ENCODE results near the gene MYO18B. TPM values are rescaled to one million over a fixed set of nuclear protein-coding genes. Genes with fewer than 3 reads are reported as not detected.
A peak's percentile ranks its signal among the peaks of the same experiment; 100 is the strongest.

Gene MYO18B
- total and polyA plus RNA-seq, 2 donors from 2014 or later: 0.19 to 0.41 TPM

DNA sequence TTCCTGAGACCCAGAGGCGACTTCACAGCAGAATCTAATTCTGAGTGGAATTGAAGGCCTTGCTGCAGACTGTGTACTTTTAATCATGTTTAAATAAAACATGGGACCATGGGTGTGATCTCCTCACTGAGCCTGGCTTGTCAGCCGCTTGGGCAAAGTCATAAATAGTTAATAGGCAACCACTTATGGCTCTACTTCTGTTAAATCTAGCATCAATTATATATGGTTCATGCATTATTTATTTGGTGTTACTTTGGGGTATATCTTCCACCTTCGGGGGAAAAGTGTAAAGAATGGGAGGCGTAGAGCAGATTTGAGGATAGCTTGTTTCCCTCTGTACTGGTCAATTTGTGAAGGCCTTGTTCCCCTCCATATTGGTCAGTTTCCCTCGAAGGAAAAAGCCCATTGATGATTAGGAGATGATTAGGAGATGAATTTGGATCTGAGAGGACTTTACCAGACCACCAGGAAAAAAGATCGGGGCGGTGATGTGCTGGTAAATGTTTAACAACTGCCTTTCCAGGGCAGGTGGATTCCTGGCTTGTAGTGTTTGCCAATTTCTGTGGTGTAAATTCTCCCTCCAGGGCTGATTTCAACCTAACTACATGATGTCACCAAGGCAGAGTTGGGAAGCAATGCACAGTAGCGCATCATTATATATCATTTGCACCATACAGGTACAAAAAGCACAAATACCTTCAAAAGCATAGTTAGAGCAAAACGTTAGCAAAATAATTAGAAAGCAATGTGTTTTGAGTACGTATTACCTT, 223.2 kb downstream of the MYO18B start:
- no peak for FAIRE-seq
- Histone ChIP-seq H3K27ac (ENCODE audit: low read depth in 2 of 2, low read length in 2 of 2) (no peak overlapping the region), H3K4me1 (ENCODE audit: control insufficient read depth in 2 of 3, insufficient read depth in 2 of 3, low read depth in 1 of 3, low read length in 3 of 3) (no peaks in the 10 kb centered on the region), H3K9me3 (ENCODE audit: control insufficient read depth in 2 of 3, insufficient read depth in 1 of 3, low read length in 3 of 3) (peaks cover 0 to 3% (median 0%) of the 10 kb centered on the region in 3 donors), H3K9ac (ENCODE audit: low read length in 3 of 3) (no peak overlapping the region), H3K27me3 (ENCODE audit: control insufficient read depth, insufficient read depth, low read length) (no peaks in the 10 kb centered on the region), H3K36me3 (ENCODE audit: control insufficient read depth in 2 of 3, insufficient read depth in 3 of 3, low read length in 3 of 3) (no peaks in the 10 kb centered on the region), H3K4me3 (ENCODE audit: low read length in 3 of 3) (no peak overlapping the region)
- DNase-seq: no peak
- TF ChIP-seq, protein P1, sequence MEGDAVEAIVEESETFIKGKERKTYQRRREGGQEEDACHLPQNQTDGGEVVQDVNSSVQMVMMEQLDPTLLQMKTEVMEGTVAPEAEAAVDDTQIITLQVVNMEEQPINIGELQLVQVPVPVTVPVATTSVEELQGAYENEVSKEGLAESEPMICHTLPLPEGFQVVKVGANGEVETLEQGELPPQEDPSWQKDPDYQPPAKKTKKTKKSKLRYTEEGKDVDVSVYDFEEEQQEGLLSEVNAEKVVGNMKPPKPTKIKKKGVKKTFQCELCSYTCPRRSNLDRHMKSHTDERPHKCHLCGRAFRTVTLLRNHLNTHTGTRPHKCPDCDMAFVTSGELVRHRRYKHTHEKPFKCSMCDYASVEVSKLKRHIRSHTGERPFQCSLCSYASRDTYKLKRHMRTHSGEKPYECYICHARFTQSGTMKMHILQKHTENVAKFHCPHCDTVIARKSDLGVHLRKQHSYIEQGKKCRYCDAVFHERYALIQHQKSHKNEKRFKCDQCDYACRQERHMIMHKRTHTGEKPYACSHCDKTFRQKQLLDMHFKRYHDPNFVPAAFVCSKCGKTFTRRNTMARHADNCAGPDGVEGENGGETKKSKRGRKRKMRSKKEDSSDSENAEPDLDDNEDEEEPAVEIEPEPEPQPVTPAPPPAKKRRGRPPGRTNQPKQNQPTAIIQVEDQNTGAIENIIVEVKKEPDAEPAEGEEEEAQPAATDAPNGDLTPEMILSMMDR (IDR thresholded peaks at IDR 0.05; ENCODE audit: borderline replicate concordance, extremely low read depth, insufficient read depth): no peak
- intact Hi-C loops (cut with DNase I): no loop called here

DNA sequence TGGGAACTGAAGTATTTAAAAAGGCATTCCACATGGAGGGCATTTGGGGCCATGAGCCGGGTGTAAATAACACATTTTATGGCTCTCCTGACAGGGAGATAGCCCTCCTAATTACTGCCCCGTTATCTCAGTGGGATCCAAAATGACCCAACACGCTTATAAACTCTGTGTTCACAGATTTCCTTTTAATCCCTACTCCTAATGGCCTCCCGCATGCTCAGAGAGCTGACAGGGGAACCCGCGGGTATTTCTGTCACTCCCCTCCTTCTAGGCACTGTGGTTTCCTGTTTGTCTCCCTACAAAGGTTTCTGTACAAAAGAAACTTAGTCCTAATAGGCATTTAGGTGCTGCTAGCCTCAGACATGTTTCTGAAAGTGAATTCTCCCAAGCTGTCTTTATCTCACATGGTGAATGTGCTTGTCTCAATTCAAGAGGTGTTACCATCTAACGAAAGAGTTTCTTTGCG, 224.5 kb downstream of the MYO18B start:
- H3K27ac ChIP-seq (ENCODE audit: low read depth in 2 of 2, low read length in 2 of 2): no peak overlapping the region
- TF ChIP-seq, protein P1 (IDR thresholded peaks at IDR 0.05; ENCODE audit: borderline replicate concordance, extremely low read depth, insufficient read depth): no peak
- peaks cover 0 to 3% (median 0%) of the 10 kb centered on the region in 3 donors for H3K9me3 ChIP-seq (ENCODE audit: control insufficient read depth in 2 of 3, insufficient read depth in 1 of 3, low read length in 3 of 3)
- H3K36me3 ChIP-seq (ENCODE audit: control insufficient read depth in 2 of 3, insufficient read depth in 3 of 3, low read length in 3 of 3): no peaks in the 10 kb centered on the region
- intact Hi-C loops (cut with DNase I): no loop called here
- FAIRE-seq (no peak), DNase-seq (peak in 1 of 5 donors; percentile 14)
- no peaks in the 10 kb centered on the region for H3K4me1 ChIP-seq (ENCODE audit: control insufficient read depth in 2 of 3, insufficient read depth in 2 of 3, low read depth in 1 of 3, low read length in 3 of 3)
- no peak overlapping the region for H3K4me3 ChIP-seq (ENCODE audit: low read length in 3 of 3)
- no peak overlapping the region for H3K9ac ChIP-seq (ENCODE audit: low read length in 3 of 3)
- no peaks in the 10 kb centered on the region for H3K27me3 ChIP-seq (ENCODE audit: control insufficient read depth, insufficient read depth, low read length)

DNA sequence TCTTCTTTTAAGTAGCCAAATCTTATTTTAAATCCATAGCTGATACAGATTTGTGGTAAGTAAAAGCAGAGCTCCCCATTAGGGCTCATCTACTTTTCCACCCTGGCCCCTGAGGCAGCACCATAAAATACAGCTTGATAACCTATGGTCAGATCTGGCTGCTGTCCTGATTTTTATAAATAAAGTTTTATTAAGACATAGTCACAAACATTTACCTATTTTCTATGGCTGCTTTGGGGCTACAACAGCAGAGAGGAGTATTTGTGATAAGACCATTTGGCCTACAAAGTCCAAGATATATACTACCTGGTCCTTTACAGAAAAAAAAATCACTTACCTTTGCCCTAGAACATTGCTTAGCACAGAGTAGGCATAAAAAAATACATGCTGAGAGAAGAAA, 227.3 kb downstream of the MYO18B start:
- no peak overlapping the region for H3K4me3 ChIP-seq (ENCODE audit: low read length in 3 of 3)
- H3K9me3 ChIP-seq (ENCODE audit: control insufficient read depth in 2 of 3, insufficient read depth in 1 of 3, low read length in 3 of 3): no peaks in the 10 kb centered on the region
- TF ChIP-seq, protein P1 (IDR thresholded peaks at IDR 0.05; ENCODE audit: borderline replicate concordance, extremely low read depth, insufficient read depth): no peak
- H3K27me3 ChIP-seq (ENCODE audit: control insufficient read depth, insufficient read depth, low read length): no peaks in the 10 kb centered on the region
- intact Hi-C loops (cut with DNase I): no loop called here
- DNase-seq: no peak
- H3K9ac ChIP-seq (ENCODE audit: low read length in 3 of 3): no peak overlapping the region
- FAIRE-seq: no peak
- H3K27ac ChIP-seq (ENCODE audit: low read depth in 2 of 2, low read length in 2 of 2): no peak overlapping the region
- H3K4me1 ChIP-seq (ENCODE audit: control insufficient read depth in 2 of 3, insufficient read depth in 2 of 3, low read depth in 1 of 3, low read length in 3 of 3): no peaks in the 10 kb centered on the region
- H3K36me3 ChIP-seq (ENCODE audit: control insufficient read depth in 2 of 3, insufficient read depth in 3 of 3, low read length in 3 of 3): no peaks in the 10 kb centered on the region
